Measurements from ENCODE around the gene DNM3. TPM values are rescaled to one million over a fixed set of nuclear protein-coding genes. Genes with fewer than 3 reads are reported as not detected.
A peak's percentile ranks its signal among the peaks of the same experiment; 100 is the strongest.

Gene DNM3
- polyA plus RNA-seq, 1 of the 3 experiments (the other 2 are of a cell fraction): 0.43 TPM

- CTCF ChIA-PET: interaction anchor here (0.6 to 2.9 kb wide), 28 partner anchors 9 to 399 kb away, joined by 3 to 31 read pairs (median 3); partner anchors contain the start of genes C1orf105 and PIGC
- Histone ChIP-seq H3K9me2 (no peaks in the 10 kb centered on the region), H4K20me1 (ENCODE audit: insufficient read depth) (no peaks in the 10 kb centered on the region), H3K4me2 (no peak overlapping the region), H3K9me3 (no peaks in the 10 kb centered on the region), H3K4me3 (ENCODE audit: low read depth in 2 of 2, low read length in 1 of 2) (no peak overlapping the region), H3K9ac (no peak overlapping the region), H3K4me1 (ENCODE audit: control insufficient read depth in 1 of 2, insufficient read depth in 2 of 2, low read depth in 1 of 2, low read length in 1 of 2) (no peaks in the 10 kb centered on the region; a peak in 1 of 4 replicates), H3K79me2 (ENCODE audit: insufficient read depth) (no peaks in the 10 kb centered on the region), H2AFZ (ENCODE audit: low read depth) (no peak overlapping the region), H3K36me3 (replicated peaks in 1 of 2; ENCODE audit: control insufficient read depth in 1 of 2, insufficient read depth in 2 of 2, low read length in 1 of 2) (no peaks in the 10 kb centered on the region), H3K27ac (ENCODE audit: low read depth in 2 of 2, low read length in 1 of 2) (no peak overlapping the region), H3K27me3 (ENCODE audit: insufficient read depth) (no peaks in the 10 kb centered on the region), H3F3A (replicated peaks; ENCODE audit: insufficient read depth) (no peaks in the 10 kb centered on the region)
- POLR2A ChIA-PET: no interaction called here
- DNase-seq: peak; percentile 42
- TF ChIP-seq CHD2 (IDR thresholded peaks at IDR 0.05; ENCODE audit: low read length, partially characterized antibody) (no peak), GABPA (IDR thresholded peaks at IDR 0.05; ENCODE audit: low read depth) (no peak), MXI1 (IDR thresholded peaks at IDR 0.05; ENCODE audit: low read depth, low read length) (no peak), NRF1 (IDR thresholded peaks at IDR 0.05; ENCODE audit: low read depth, low read length) (no peak), RAD21 (IDR thresholded peaks at IDR 0.05; ENCODE audit: low read length) (peak; percentile 86), ZBTB33 (IDR thresholded peaks at IDR 0.05; ENCODE audit: borderline replicate concordance, low read depth) (no peak), IRF3 (IDR thresholded peaks at IDR 0.05; ENCODE audit: low read depth, low read length) (no peak), TCF12 (IDR thresholded peaks at IDR 0.05) (no peak), FOXJ3 (CRISPR knock-in tag; IDR thresholded peaks at IDR 0.05) (no peak), EP300 (IDR thresholded peaks at IDR 0.05; ENCODE audit: borderline replicate concordance in 1 of 2, low read depth in 1 of 2, low read length in 1 of 2) (no peak), RXRA (IDR thresholded peaks at IDR 0.05; ENCODE audit: borderline replicate concordance, low read depth) (no peak), RFX5 (IDR thresholded peaks at IDR 0.05; ENCODE audit: low read length) (no peak), SMC3 (IDR thresholded peaks at IDR 0.05; ENCODE audit: low read depth, low read length) (peak; percentile 90), FOXM1 (IDR thresholded peaks at IDR 0.05; ENCODE audit: low read depth) (no peak)
- TF ChIP-seq, protein P1, sequence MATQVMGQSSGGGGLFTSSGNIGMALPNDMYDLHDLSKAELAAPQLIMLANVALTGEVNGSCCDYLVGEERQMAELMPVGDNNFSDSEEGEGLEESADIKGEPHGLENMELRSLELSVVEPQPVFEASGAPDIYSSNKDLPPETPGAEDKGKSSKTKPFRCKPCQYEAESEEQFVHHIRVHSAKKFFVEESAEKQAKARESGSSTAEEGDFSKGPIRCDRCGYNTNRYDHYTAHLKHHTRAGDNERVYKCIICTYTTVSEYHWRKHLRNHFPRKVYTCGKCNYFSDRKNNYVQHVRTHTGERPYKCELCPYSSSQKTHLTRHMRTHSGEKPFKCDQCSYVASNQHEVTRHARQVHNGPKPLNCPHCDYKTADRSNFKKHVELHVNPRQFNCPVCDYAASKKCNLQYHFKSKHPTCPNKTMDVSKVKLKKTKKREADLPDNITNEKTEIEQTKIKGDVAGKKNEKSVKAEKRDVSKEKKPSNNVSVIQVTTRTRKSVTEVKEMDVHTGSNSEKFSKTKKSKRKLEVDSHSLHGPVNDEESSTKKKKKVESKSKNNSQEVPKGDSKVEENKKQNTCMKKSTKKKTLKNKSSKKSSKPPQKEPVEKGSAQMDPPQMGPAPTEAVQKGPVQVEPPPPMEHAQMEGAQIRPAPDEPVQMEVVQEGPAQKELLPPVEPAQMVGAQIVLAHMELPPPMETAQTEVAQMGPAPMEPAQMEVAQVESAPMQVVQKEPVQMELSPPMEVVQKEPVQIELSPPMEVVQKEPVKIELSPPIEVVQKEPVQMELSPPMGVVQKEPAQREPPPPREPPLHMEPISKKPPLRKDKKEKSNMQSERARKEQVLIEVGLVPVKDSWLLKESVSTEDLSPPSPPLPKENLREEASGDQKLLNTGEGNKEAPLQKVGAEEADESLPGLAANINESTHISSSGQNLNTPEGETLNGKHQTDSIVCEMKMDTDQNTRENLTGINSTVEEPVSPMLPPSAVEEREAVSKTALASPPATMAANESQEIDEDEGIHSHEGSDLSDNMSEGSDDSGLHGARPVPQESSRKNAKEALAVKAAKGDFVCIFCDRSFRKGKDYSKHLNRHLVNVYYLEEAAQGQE (IDR thresholded peaks at IDR 0.05; ENCODE audit: low read depth, low read length): no peak
- TF ChIP-seq, protein P2, sequence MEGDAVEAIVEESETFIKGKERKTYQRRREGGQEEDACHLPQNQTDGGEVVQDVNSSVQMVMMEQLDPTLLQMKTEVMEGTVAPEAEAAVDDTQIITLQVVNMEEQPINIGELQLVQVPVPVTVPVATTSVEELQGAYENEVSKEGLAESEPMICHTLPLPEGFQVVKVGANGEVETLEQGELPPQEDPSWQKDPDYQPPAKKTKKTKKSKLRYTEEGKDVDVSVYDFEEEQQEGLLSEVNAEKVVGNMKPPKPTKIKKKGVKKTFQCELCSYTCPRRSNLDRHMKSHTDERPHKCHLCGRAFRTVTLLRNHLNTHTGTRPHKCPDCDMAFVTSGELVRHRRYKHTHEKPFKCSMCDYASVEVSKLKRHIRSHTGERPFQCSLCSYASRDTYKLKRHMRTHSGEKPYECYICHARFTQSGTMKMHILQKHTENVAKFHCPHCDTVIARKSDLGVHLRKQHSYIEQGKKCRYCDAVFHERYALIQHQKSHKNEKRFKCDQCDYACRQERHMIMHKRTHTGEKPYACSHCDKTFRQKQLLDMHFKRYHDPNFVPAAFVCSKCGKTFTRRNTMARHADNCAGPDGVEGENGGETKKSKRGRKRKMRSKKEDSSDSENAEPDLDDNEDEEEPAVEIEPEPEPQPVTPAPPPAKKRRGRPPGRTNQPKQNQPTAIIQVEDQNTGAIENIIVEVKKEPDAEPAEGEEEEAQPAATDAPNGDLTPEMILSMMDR (IDR thresholded peaks at IDR 0.05): peak; percentile 71
- 88% methylated on average over 7 of the region's 7 CpGs for WGBS (ENCODE audit: low lambda C conversion rate)
Observed at GRCh38 chr1:172089768-172090510, 248.6 kb downstream of the DNM3 start.
